DMS153 treated with DMSO at 0.1 percent for 48 hours (cell line): ENCODE results near the gene URB1.
"Not testable (repeated sequence)": the region's sequence is repeated elsewhere in the genome, so short reads cannot be mapped to it uniquely, and the experiment has no call there.

Experiments
- DNase-seq: peaks from one replicate; lab custom pipeline; 2025; ENCODE audit not compliant: unreplicated experiment; lab: John Stamatoyannopoulos, UW

Gene URB1

GRCh38 chr21:32320726-32321125 is 72.1 kb downstream of the URB1 start:
- DNase-seq, result no peak

GRCh38 chr21:32320059-32320458 is 72.8 kb downstream of the URB1 start:
- no peak for DNase-seq

GRCh38 chr21:32319012-32319411 is 73.8 kb downstream of the URB1 start:
- DNase-seq, result no peak

- DNase-seq, result no peak
These were observed 75.1 kb downstream of the URB1 start for GRCh38 chr21:32317726-32318125.

GRCh38 chr21:32316361-32317215 is 76.2 kb downstream of the URB1 start:
- no peak for DNase-seq

- no peak for DNase-seq
These were observed 77.1 kb downstream of the URB1 start for GRCh38 chr21:32315511-32316281.

GRCh38 chr21:32314806-32315205 is 78.0 kb downstream of the URB1 start:
- no peak for DNase-seq

GRCh38 chr21:32312976-32313375 is 79.8 kb downstream of the URB1 start:
- DNase-seq, result no peak

- no peak for DNase-seq
These were observed 80.5 kb downstream of the URB1 start for GRCh38 chr21:32312326-32312725.

GRCh38 chr21:32311621-32312020 is 81.2 kb downstream of the URB1 start:
- DNase-seq, result no peak

- DNase-seq, result not testable (repeated sequence)
These were observed 81.8 kb downstream of the URB1 start for GRCh38 chr21:32310976-32311375.

- DNase-seq, result no peak
These were observed 82.8 kb downstream of the URB1 start for GRCh38 chr21:32309906-32310460.

GRCh38 chr21:32308696-32309095 is 84.1 kb downstream of the URB1 start:
- no peak for DNase-seq

GRCh38 chr21:32307706-32308105 is 85.1 kb downstream of the URB1 start:
- no peak for DNase-seq

GRCh38 chr21:32306021-32306780 is 86.6 kb downstream of the URB1 start:
- no peak for DNase-seq

GRCh38 chr21:32304998-32305397 is 87.8 kb downstream of the URB1 start:
- no peak for DNase-seq

GRCh38 chr21:32303385-32303784 is 89.4 kb downstream of the URB1 start:
- DNase-seq, result no peak

- no peak for DNase-seq
These were observed 90.3 kb downstream of the URB1 start for GRCh38 chr21:32302560-32302959.

GRCh38 chr21:32301596-32301995 is 91.2 kb downstream of the URB1 start:
- no peak for DNase-seq

- no peak for DNase-seq
These were observed 92.6 kb downstream of the URB1 start for GRCh38 chr21:32300117-32300681.

- DNase-seq, result no peak
These were observed 93.1 kb downstream of the URB1 start for GRCh38 chr21:32299695-32300094.
